ENCODE measurements around the gene RBM47.

RBM47 gene

DNA sequence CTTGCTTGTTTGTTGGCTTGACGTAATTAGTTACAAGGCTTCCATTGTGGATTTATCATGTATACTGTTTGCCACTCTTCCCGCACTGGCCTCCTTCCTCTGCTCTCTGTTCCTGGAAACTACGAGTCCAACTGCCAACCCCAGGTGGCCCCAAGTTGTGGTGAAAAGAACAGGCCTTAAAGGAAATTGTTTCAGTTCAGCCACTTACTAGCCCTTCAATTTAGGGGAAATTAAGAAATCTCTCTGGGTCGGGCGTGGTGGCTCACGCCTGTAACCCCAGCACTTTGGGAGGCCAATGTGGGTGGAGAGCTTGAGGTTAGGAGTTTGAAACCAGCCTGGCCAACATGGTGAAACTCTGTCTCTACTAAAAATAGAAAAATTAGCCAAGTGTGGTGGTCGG is 28.0 kb downstream of the RBM47 start:
- DNase-seq (ENCODE audit: insufficient read length) (no peak), FAIRE-seq (no peak)
- TF ChIP-seq POLR2A (IDR thresholded peaks at IDR 0.05; ENCODE audit: low read depth, low read length) (no peak), POLR2AphosphoS5 (IDR thresholded peaks at IDR 0.05; ENCODE audit: low read depth, low read length) (no peak), TAF1 (IDR thresholded peaks at IDR 0.05; ENCODE audit: borderline replicate concordance, low read depth, low read length) (no peak)

DNA sequence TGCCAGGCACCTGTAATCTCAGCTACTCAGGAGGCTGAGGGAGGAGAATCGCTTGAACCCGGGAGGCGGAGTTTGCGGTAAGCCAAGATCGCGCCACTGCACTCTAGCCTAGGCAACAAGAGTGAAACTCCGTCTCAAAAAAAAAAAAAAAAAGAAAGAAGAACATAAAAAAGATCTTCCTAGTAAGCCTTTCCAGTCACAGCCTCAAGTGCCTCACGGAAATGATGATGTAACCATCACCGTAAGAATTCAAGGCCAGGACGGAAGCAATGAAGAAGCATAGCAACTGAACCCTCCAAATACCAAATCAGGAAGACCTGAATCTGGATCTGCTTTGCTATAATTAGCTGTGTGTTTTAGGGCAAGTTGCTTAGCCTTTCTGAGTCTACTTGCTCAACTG is 28.8 kb downstream of the RBM47 start:
- DNase-seq (ENCODE audit: insufficient read length) (no peak), FAIRE-seq (no peak)
- no peak for TF ChIP-seq POLR2AphosphoS5 (IDR thresholded peaks at IDR 0.05; ENCODE audit: low read depth, low read length)
- TF ChIP-seq POLR2A (IDR thresholded peaks at IDR 0.05; ENCODE audit: low read depth, low read length) = no peak
- no peak for TF ChIP-seq TAF1 (IDR thresholded peaks at IDR 0.05; ENCODE audit: borderline replicate concordance, low read depth, low read length)

DNA sequence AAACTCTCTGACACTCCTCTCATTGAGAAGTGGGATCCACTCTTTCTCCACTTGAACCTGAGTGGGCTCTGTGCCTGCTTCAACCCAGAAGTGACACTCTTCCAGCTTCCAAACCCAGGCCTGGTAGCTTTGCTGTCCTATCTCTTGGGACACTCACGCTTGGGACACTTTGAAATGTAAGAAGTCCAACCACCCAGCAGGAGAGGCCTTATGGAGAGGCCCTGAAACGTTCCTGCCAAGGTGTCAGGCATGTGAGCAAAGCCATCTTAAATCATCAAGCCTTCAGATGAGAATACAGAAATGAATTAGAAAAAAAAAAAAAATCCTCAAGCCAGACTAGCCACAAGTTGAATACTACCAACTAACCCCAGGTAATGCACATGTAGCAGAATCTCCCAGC is 30.2 kb downstream of the RBM47 start:
- FAIRE-seq (peak; percentile 17), DNase-seq (ENCODE audit: insufficient read length) (no peak)
- TF ChIP-seq TAF1 (IDR thresholded peaks at IDR 0.05; ENCODE audit: borderline replicate concordance, low read depth, low read length) = no peak
- no peak for TF ChIP-seq POLR2A (IDR thresholded peaks at IDR 0.05; ENCODE audit: low read depth, low read length)
- TF ChIP-seq POLR2AphosphoS5 (IDR thresholded peaks at IDR 0.05; ENCODE audit: low read depth, low read length) = no peak

DNA sequence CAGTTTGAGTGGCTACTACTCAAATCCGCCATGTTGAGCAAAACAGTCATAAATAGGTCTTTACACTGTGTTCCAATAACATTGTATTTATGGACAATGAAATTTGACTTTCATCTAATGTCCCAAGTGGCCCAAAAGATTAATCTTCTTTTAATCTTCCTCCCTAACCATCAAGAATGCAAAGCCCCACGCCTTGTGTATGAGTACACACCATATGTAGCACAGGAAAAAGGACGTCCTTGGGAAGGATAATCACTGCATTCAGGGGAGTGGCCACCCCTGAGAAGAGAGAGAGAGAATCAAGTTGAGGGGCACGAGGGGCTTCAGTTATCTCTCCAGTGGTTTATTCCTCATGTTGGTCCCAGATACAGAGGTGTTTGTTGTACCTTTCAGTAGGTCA is 33.1 kb downstream of the RBM47 start:
- TF ChIP-seq POLR2A (IDR thresholded peaks at IDR 0.05; ENCODE audit: low read depth, low read length) = no peak
- TF ChIP-seq TAF1 (IDR thresholded peaks at IDR 0.05; ENCODE audit: borderline replicate concordance, low read depth, low read length) = no peak
- TF ChIP-seq POLR2AphosphoS5 (IDR thresholded peaks at IDR 0.05; ENCODE audit: low read depth, low read length) = no peak
- FAIRE-seq = no peak
- DNase-seq (ENCODE audit: insufficient read length) = no peak

DNA sequence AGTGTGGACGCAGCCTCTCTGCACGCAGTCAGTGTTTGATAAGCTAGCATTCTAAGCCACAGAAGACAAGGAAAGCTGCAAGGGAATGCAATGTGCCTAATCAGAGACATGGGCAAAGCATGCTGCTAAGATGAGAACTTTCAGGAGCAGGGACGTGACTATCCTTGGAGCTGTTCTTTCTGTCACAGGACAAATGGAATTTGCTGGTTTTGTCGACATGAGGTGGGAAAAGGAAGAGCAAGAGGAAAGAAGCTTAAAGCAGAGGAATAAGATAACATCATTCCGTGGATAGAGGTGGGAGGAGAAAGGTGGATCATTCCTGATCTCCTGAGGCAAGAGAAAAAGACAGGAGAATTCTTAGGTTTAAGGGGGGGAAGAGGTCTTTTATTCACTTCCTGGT is 33.7 kb downstream of the RBM47 start:
- FAIRE-seq (no peak), DNase-seq (ENCODE audit: insufficient read length) (no peak)
- TF ChIP-seq POLR2AphosphoS5 (IDR thresholded peaks at IDR 0.05; ENCODE audit: low read depth, low read length) = no peak
- TF ChIP-seq POLR2A (IDR thresholded peaks at IDR 0.05; ENCODE audit: low read depth, low read length) = no peak
- no peak for TF ChIP-seq TAF1 (IDR thresholded peaks at IDR 0.05; ENCODE audit: borderline replicate concordance, low read depth, low read length)

DNA sequence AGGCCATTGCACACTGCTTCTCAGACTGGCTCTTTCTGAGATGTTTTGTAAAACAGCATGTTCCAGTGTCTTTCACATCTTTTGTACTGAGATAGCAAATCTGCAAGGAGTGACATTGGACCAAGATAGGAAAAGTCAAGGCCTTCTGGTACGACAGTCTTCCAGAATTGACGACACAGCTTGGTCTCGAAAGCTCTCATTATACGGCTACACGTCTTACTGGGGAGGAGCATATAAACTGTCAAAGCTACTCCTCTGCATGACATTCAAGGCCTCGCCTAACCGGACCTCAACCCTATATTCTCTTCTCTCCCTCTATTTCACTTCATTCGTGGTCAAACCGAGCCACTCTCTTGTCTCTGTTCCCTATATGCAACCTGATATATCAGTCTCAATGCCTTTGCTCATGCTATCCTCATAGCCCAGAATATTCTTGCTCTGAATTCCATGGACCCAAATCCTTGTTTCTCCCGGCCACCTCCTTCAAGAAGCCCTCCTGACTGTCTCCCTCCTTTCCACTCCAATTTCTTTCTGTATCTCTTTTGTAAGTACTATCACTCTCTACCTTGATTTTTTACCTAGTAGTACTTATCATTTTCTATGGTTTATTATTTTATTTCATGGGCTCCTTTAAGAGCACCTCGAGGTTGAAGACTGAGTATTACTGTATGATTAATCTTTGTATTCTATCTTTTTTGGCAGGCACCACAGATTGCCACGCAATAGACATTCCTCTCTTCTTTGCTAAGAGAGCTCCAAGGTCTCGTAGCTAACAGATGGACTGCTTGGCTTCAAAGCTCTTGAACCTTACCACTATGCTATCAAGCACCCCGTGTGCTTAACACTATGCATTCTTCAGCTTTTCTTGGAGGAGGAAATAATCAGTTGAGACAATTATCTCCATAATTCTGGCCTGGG is 35.1 kb downstream of the RBM47 start:
- no peak for DNase-seq (ENCODE audit: insufficient read length)
- TF ChIP-seq POLR2AphosphoS5 (IDR thresholded peaks at IDR 0.05; ENCODE audit: low read depth, low read length) (no peak), POLR2A (IDR thresholded peaks at IDR 0.05; ENCODE audit: low read depth, low read length) (no peak), TAF1 (IDR thresholded peaks at IDR 0.05; ENCODE audit: borderline replicate concordance, low read depth, low read length) (no peak)
- no peak for FAIRE-seq

DNA sequence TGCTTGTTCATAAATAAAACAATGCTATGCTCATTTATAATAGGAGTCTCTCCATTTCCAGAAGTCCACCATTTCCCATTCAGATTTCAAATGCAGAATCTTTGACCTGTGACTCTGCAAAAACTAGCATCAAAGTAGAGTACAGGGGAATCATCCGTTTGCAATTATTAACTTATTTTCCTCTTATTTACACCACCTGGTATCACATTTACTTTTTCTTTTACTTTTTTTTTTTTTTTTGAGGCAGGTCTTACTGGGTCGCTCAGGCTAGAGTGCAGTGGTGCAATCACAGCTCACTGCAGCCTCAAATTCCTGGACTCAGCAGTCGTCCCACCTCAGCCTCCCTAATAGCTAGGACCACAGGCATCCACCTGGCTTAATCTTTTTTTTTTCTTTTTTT is 37.6 kb downstream of the RBM47 start:
- FAIRE-seq (no peak), DNase-seq (ENCODE audit: insufficient read length) (no peak)

DNA sequence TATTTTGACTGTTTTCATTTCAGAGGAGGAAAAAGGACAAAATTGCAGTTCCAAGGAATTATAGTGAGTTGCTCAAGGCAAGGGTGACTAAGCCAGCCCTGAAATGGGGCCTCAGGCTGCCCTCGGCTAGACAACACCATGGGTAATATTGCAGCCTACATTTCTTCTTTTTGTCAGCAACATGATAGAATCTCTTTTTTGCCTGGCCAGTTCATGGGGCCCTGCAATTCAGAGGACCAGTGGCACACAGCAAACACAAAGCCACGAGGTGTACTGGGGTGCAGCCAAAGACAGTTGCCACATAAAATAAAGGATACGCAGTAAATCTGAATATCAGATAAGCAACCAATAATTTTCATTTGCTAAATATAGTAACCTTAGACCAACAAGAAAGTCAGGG is 41.8 kb downstream of the RBM47 start:
- TF ChIP-seq POLR2AphosphoS5 (IDR thresholded peaks at IDR 0.05; ENCODE audit: low read depth, low read length) (no peak), POLR2A (IDR thresholded peaks at IDR 0.05; ENCODE audit: low read depth, low read length) (no peak), TAF1 (IDR thresholded peaks at IDR 0.05; ENCODE audit: borderline replicate concordance, low read depth, low read length) (no peak)
- DNase-seq (ENCODE audit: insufficient read length) = no peak
- no peak for FAIRE-seq

More for the DNA sequence above, 37.6 kb downstream of the RBM47 start:
- TF ChIP-seq POLR2A (IDR thresholded peaks at IDR 0.05; ENCODE audit: low read depth, low read length) (no peak), TAF1 (IDR thresholded peaks at IDR 0.05; ENCODE audit: borderline replicate concordance, low read depth, low read length) (no peak), POLR2AphosphoS5 (IDR thresholded peaks at IDR 0.05; ENCODE audit: low read depth, low read length) (no peak)

DNA sequence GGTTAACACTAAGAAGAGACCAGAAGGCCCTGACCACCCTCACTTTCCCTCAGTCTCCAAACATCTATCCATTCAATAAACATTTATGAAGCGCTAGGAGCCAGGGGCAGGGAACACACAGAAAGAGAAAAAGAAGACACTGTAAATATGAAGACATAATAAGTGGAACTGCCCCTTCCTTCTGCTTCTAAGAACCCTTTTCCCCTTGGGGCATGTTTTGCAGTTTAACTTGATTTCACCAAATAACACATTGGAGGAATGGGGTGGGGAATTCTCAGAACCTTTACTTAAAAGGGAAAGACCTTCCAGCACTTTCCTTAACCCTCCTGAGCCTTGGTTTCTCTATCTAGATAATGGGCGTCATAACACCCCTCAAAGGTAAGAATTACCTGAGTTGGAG is 42.3 kb downstream of the RBM47 start:
- no peak for FAIRE-seq

DNA sequence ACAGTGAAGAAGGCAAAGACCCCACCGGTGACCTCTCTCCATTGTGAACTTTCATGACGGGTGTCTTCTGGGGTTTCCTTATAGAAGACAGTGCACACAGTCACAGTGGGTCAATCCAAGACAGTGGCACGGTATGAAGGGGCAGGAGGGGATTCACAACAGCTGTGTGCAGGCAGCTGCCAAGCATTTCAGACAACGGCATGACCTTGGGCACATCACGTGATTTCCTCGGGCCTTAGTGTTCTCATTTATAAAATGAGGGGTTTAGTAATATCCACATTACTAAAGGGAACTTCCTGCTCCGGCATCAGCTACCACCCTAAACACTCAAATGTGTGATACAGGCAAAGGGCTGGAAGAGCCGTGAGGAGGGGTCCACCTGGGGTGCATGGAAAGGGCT is 42.9 kb downstream of the RBM47 start:
- DNase-seq (ENCODE audit: insufficient read length) (no peak), FAIRE-seq (no peak)
- TF ChIP-seq POLR2A (IDR thresholded peaks at IDR 0.05; ENCODE audit: low read depth, low read length) = no peak
- TF ChIP-seq POLR2AphosphoS5 (IDR thresholded peaks at IDR 0.05; ENCODE audit: low read depth, low read length) = no peak
- no peak for TF ChIP-seq TAF1 (IDR thresholded peaks at IDR 0.05; ENCODE audit: borderline replicate concordance, low read depth, low read length)

More for the DNA sequence above, 42.3 kb downstream of the RBM47 start:
- no peak for DNase-seq (ENCODE audit: insufficient read length)
- TF ChIP-seq TAF1 (IDR thresholded peaks at IDR 0.05; ENCODE audit: borderline replicate concordance, low read depth, low read length) (no peak), POLR2AphosphoS5 (IDR thresholded peaks at IDR 0.05; ENCODE audit: low read depth, low read length) (no peak), POLR2A (IDR thresholded peaks at IDR 0.05; ENCODE audit: low read depth, low read length) (no peak)

DNA sequence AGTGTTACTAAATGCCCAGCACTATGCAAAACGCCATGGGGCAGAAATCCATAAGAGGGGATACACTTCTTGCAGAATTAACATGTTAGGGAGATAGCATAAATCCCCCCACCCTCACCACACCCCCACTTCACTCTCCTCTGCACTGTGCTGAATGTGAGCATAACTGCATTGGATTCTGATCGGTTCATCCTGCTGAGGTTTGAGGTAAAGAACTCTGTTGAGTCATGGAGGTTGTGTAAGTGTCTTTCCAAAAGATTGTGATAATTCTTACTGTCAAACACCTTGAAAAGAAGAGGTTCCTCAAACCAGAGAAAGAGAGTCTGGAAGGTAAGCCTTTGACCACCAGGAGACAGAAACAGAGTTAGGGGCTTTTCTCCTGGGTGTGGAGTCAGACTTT is 43.6 kb downstream of the RBM47 start:
- no peak; the same call in 1 of the 2 replicates for TF ChIP-seq POLR2AphosphoS5 (IDR thresholded peaks at IDR 0.05; ENCODE audit: low read depth, low read length)
- TF ChIP-seq POLR2A (IDR thresholded peaks at IDR 0.05; ENCODE audit: low read depth, low read length) = no peak
- TF ChIP-seq TAF1 (IDR thresholded peaks at IDR 0.05; ENCODE audit: borderline replicate concordance, low read depth, low read length) = no peak
- FAIRE-seq = no peak

DNA sequence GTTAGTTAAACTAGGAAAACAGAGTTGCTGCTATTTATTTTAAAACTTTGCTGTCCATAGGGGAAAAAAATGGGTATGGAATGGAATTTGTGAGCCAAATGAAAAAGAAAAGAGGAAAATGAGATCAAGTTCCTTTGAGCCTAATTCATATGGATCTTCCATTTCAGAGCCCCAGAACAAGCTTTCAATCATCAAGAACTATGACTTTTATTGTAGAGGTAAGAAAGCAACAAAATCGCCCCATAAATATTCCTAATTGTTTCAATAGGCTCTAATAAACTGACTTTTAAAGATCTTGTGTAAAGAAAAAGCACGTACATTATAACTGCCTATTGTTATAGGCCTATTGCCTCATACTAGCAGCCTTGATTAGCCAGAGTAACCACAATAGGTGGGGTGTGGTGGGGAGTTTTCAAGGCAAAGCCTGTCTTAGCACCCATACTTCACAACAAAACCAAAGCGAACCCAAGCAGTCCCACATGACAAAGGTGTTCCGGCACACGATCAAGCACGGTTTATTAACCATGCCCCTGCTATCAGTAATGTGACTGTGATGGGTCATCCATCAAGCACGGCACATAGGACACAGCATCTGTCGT is 44.4 kb downstream of the RBM47 start:
- no peak for TF ChIP-seq POLR2A (IDR thresholded peaks at IDR 0.05; ENCODE audit: low read depth, low read length)
- TF ChIP-seq POLR2AphosphoS5 (IDR thresholded peaks at IDR 0.05; ENCODE audit: low read depth, low read length) = no peak
- no peak for TF ChIP-seq TAF1 (IDR thresholded peaks at IDR 0.05; ENCODE audit: borderline replicate concordance, low read depth, low read length)
- FAIRE-seq = no peak
- no peak for DNase-seq (ENCODE audit: insufficient read length)

More for the DNA sequence above, 43.6 kb downstream of the RBM47 start:
- no peak for DNase-seq (ENCODE audit: insufficient read length)
